T-helper 17 cell (primary cell): ENCODE data around the gene POLR3F. TPM values are rescaled to one million over a fixed set of nuclear protein-coding genes. Genes with fewer than 3 reads are reported as not detected.
"Not testable (repeated sequence)": the region's sequence is repeated elsewhere in the genome, so short reads cannot be mapped to it uniquely, and the experiment has no call there.

Experiments
- ATAC-seq: fragments of 150-1000 bp; cut with Tn5 transposase; 2 replicates; pipeline ENCODE4 v1.10.0; 2021; ENCODE audit warnings: mild to moderate bottlenecking, moderate library complexity
- DNase-seq, 3 donors: peaks; one replicate each; pipeline versions ENCODE4 v3.0.0 to v3.0.0-alpha.2; 2020 to 2021
- H3K9me3 ChIP-seq: one replicate; pipeline ENCODE4 v1.7.0; 2013; ENCODE audit warnings: low read length, mild to moderate bottlenecking; ENCODE audit not compliant: control insufficient read depth, poor library complexity, severe bottlenecking
- H3K27ac Mint-ChIP-seq: one replicate; pipeline ENCODE4 v1.8.0; 2022; ENCODE audit warnings: mild to moderate bottlenecking, moderate library complexity, mixed read lengths
- H3K27me3 Mint-ChIP-seq: one replicate; pipeline ENCODE4 v1.8.0; 2022; ENCODE audit warnings: mixed read lengths
- H3K36me3 Mint-ChIP-seq: one replicate; pipeline ENCODE4 v1.8.0; 2022; ENCODE audit warnings: low read depth, mixed read lengths
- H3K4me1 Mint-ChIP-seq: one replicate; pipeline ENCODE4 v1.8.0; 2022; ENCODE audit warnings: mild to moderate bottlenecking, mixed read lengths
- H3K4me3 Mint-ChIP-seq: one replicate; pipeline ENCODE4 v1.8.0; 2022; ENCODE audit warnings: mild to moderate bottlenecking, moderate library complexity, mixed read lengths
- total RNA-seq, 4 donors: library from RNA in 2 of 4; stranded (reverse) in 2 of 4; gene quantifications; one replicate each; pipeline ENCODE4 v1.2.3 and lab custom pipeline; 2022 to 2026

Gene POLR3F
- total RNA-seq, 2 donors from 2014 or later, result 7.8 to 9.8 TPM

DNA sequence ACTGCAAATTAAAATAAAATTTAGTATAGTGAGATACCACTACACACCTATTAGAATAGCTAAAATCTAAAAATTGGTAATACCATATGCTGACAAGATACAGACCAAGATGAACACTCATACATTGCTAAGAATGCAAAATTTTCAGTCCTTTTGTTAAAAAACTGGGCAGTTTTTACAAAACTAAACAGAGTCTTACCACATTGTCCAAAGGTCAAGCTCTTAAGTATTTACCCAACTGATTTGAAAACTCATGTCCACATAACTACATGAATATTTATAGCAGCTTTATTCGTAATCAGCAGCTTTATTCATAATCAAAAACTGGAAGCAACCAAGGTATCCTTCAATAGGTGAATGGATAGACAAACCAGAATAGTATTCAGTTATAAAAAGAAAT lies 10.0 kb downstream of the POLR3F start:
- Mint-ChIP-seq H3K27me3 (no peaks in the 10 kb centered on the region), H3K4me1 (peaks cover 3% of the 10 kb centered on the region), H3K4me3 (no peak overlapping the region), H3K36me3 (peaks cover 3% of the 10 kb centered on the region), H3K27ac (no peak overlapping the region)
- ATAC-seq (no peak), DNase-seq (no peak)
- no peaks in the 10 kb centered on the region for H3K9me3 ChIP-seq

DNA sequence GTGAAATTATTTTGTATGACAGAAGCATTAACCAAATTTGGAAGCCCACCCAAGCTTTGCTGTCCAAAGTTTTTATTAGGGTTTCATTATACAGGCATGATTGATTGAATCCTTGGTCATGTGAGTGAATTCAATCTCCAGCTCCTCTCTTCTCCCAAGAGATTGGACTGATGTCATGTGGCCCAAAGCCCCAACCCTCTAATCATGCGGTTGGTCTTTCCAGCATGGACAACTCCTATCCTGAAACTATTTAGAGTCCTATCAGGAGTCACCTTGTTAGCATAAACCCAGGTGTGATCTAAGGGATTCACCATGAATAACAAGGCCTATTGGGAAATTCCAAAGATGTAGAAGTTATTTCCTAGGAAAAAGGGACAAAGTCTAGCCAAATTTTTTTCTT lies 10.6 kb downstream of the POLR3F start:
- Mint-ChIP-seq H3K4me1 (peaks cover 3% of the 10 kb centered on the region), H3K36me3 (peaks cover 3% of the 10 kb centered on the region), H3K27me3 (no peaks in the 10 kb centered on the region), H3K27ac (no peak overlapping the region), H3K4me3 (no peak overlapping the region)
- no peaks in the 10 kb centered on the region for H3K9me3 ChIP-seq
- ATAC-seq (no peak), DNase-seq (no peak)

DNA sequence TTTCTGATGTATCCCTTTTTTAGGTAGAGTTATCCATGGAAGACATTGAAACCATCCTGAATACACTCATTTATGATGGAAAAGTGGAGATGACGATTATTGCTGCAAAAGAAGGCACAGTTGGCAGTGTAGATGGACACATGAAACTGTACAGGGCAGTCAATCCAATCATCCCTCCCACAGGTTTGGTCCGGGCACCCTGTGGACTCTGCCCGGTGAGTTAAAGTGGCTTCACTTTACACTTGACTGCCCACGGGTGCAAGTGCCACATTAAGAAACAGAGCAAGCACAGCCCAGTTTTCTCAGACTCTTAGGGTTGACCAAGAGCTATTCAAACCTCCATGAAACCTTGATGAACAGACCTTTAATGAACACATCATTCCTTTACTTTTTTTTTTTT lies 14.4 kb downstream of the POLR3F start:
- H3K36me3 Mint-ChIP-seq, result peaks cover 3% of the 10 kb centered on the region
- H3K4me1 Mint-ChIP-seq, result no peaks in the 10 kb centered on the region
- H3K9me3 ChIP-seq, result no peaks in the 10 kb centered on the region
- H3K27ac Mint-ChIP-seq, result peak overlapping the region; percentile 37
- DNase-seq (no peak), ATAC-seq (no peak)
- no peaks in the 10 kb centered on the region for H3K27me3 Mint-ChIP-seq
- H3K4me3 Mint-ChIP-seq, result no peak overlapping the region

DNA sequence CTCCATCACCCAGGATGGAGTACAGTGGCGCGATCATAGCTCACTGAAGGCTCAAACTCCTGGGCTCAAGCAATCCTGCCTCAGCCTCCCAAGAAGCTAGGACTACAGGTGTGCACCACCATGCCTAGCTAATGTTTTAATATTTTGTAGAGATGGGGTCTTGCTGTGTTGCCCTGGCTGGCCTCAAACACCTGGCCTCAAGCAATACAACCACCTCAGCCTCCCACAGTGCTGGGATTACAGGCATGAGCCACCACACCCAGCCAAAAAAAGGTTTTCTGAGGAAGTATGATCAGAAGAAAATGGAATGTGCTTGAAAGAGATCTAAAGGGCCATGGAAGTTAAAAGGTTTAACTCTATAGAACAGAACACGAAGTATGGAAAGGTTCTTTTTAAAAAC lies 21.1 kb downstream of the POLR3F start:
- DNase-seq (no peak), ATAC-seq (no peak)
- H3K27ac Mint-ChIP-seq, result no peak overlapping the region
- peaks cover 2% of the 10 kb centered on the region for H3K4me1 Mint-ChIP-seq
- H3K9me3 ChIP-seq, result no peaks in the 10 kb centered on the region
- H3K36me3 Mint-ChIP-seq, result peaks cover 5% of the 10 kb centered on the region
- no peaks in the 10 kb centered on the region for H3K27me3 Mint-ChIP-seq
- H3K4me3 Mint-ChIP-seq, result no peak overlapping the region

DNA sequence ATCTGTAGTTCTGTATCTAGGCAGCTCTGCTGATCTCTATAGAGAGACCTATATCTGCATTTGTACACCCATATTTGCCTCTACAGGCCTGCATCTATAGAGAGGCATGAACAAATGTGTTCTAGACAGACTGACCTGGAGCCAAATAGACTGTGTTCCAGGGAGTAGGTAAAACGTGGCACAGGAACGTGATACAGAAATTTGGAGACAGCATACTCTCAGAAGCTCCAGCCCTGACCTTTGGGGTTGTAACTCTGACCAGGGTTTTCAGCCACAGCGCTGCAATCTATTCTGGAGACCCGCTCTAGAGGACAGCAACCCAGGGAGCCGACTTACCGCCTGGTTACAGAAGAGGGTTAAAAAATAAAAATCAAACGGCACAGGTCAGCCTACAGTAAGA lies 28.9 kb downstream of the POLR3F start:
- DNase-seq (no peak), ATAC-seq (no peak)
- Mint-ChIP-seq H3K4me3 (peak overlapping the region; percentile 97), H3K36me3 (peaks cover 5% of the 10 kb centered on the region), H3K4me1 (peaks cover 15% of the 10 kb centered on the region), H3K27ac (peak overlapping the region; percentile 93), H3K27me3 (no peaks in the 10 kb centered on the region)
- H3K9me3 ChIP-seq, result no peaks in the 10 kb centered on the region

DNA sequence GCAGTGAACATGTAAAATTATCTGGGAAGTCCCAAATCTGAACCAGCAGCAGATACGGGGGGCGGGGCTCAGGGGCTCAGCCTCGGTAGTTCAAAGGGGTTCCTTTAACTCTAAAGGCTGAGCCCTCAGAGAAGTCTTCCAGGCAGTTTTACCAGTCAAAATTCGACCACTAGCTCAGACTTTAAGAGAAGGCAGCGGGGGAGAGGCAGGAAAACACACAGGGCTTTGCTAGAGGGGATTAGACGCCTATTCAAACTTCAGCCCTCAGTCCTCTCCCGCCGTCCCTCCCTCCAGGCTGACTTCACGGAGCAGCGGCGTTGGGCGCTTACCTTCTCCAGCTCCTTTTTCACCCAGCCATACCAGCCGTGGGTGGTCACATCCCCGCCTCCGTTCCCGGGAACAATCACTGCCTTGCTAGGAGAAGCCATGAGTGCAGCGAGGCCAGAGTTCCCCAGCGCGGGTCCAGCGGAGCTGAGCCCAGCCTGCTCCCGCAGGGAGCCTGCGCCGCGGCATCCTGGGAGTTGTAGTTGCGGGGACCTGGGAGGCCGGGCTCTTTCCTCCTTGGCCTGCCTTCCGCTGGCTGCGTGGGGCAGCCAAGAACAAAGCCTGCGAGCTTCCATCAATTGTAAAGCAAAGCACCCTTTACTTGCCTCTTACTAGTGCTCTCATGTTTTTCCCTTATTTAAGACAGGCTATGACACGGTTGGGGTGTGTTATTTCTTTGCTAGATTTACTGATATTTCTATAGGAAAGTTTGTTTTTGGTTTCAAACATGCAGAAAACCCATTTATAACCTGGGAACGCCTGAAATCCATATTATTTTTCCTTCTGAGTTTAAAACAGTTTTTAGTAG lies 29.8 kb downstream of the POLR3F start, which contains the start of gene RBBP9:
TSS of gene RBBP9 (minus strand) at position 486 of the 853 bp plus-strand sequence. CDS start at position 428, 58 bp downstream.
- peak within 1 kb of the TSS; percentile 97 for H3K4me3 Mint-ChIP-seq
- DNase-seq (peak; percentile 50 to 59 (median 56)), ATAC-seq (peak; percentile 99)
- H3K9me3 ChIP-seq, result no peaks in the 10 kb centered on the region
- peaks cover 4% of the 10 kb centered on the region for H3K27me3 Mint-ChIP-seq
- H3K27ac Mint-ChIP-seq, result peak within 1 kb of the TSS; percentile 93
- peaks cover 5% of the 10 kb centered on the region for H3K36me3 Mint-ChIP-seq
- peaks cover 16% of the 10 kb centered on the region for H3K4me1 Mint-ChIP-seq

DNA sequence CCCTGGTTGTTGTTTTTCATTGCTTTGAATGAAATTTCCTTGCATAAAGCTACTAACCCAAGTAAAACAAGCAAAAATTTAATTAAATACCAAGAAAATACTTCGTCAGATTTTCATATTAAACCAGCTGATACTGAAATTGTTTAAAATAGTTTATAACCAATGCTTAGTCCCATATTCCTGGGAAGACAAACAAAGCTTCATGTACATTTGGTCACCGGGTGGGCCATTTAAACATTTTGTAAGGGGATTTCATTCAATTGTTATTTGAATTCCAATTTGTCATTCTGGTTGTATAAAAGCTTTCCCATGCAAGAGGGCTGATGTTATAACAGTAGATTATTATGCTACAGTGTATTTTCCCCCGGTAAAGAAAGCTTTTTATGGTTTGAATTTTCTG lies 30.4 kb downstream of the POLR3F start:
- peaks cover 6% of the 10 kb centered on the region for H3K27me3 Mint-ChIP-seq
- DNase-seq (no peak), ATAC-seq (no peak)

DNA sequence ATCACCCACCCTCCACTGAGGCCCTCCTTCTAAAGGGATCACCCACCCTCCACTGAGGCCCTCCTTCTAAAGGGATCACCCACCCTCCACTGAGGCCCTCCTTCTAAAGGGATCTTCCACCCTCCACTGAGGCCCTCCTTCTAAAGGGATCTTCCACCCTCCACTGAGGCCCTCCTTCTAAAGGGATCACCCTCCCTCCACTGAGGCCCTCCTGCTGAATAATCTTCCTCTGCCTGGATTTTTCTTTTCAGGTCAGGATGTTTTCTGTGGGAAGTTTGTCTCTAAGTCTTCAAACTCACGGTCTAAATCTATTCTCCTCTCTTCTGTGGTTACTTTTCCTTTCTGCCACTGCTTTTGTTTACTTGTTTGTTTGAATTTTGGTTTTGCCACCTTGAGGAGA lies 34.5 kb downstream of the POLR3F start:
- not testable (repeated sequence) for H3K27ac Mint-ChIP-seq, H3K4me1 Mint-ChIP-seq, H3K27me3 Mint-ChIP-seq, H3K4me3 Mint-ChIP-seq, H3K9me3 ChIP-seq, DNase-seq, ATAC-seq, H3K36me3 Mint-ChIP-seq

More for the DNA sequence above, 30.4 kb downstream of the POLR3F start:
- H3K36me3 Mint-ChIP-seq, result peaks cover 5% of the 10 kb centered on the region
- peaks cover 17% of the 10 kb centered on the region for H3K4me1 Mint-ChIP-seq
- H3K4me3 Mint-ChIP-seq, result peak overlapping the region; percentile 97
- H3K9me3 ChIP-seq, result no peaks in the 10 kb centered on the region
- peak overlapping the region; percentile 93 for H3K27ac Mint-ChIP-seq

DNA sequence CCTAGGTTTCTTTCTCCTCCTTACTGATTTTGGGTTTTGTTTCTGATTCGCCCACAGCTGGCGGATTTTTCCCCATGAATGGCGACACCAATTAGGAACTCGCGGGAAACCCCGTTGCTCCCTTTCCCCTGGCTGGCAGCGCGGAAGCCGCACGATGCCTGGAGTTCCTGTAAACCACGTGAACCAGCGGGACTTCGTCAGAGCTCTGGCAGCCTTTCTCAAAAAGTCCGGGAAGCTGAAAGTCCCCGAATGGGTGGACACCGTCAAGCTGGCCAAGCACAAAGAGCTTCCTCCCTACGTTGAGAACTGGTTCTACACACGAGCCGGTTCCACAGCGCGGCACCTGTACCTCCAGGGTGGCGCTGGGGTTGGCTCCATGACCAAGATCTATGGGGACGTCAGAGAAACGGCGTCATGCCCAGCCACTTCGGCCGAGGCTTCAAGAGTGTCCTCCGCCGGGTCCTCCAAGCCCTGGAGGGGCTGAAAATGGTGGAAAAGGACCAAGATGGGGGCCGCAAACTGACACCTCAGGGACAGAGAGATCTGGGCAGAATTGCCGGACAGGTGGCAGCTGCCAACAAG lies 37.4 kb downstream of the POLR3F start:
- no peak for ATAC-seq
- H3K27ac Mint-ChIP-seq, result peak overlapping the region; percentile 57
- peaks cover 24% of the 10 kb centered on the region for H3K4me1 Mint-ChIP-seq
- H3K4me3 Mint-ChIP-seq, result no peak overlapping the region
- H3K36me3 Mint-ChIP-seq, result peaks cover 2% of the 10 kb centered on the region
- H3K27me3 Mint-ChIP-seq, result peaks cover 6% of the 10 kb centered on the region
- DNase-seq, result no peak
- no peaks in the 10 kb centered on the region for H3K9me3 ChIP-seq

DNA sequence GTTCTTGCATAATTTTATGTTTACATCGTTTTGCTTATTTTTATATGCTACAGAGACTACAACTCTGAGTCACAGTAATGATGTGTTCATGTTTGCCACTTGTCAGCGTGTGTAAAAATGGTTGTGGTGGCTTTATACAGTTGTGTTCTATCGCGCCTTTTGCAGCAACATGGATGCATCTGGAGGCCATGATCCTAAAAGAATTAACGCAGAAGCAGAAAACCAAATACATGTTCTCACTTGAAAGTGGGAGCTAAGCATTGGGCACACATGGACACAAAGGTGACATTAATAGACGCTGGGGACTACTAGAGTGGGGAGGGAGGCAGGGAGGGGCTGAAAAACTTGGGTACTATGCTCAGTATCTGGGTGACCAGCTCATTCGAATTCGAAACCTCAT lies 39.6 kb downstream of the POLR3F start:
- Mint-ChIP-seq H3K36me3 (peaks cover 7% of the 10 kb centered on the region), H3K4me3 (peak overlapping the region; percentile 100), H3K27ac (peak overlapping the region; percentile 100), H3K4me1 (peaks cover 31% of the 10 kb centered on the region), H3K27me3 (peaks cover 5% of the 10 kb centered on the region)
- ATAC-seq (no peak), DNase-seq (no peak)
- no peaks in the 10 kb centered on the region for H3K9me3 ChIP-seq

DNA sequence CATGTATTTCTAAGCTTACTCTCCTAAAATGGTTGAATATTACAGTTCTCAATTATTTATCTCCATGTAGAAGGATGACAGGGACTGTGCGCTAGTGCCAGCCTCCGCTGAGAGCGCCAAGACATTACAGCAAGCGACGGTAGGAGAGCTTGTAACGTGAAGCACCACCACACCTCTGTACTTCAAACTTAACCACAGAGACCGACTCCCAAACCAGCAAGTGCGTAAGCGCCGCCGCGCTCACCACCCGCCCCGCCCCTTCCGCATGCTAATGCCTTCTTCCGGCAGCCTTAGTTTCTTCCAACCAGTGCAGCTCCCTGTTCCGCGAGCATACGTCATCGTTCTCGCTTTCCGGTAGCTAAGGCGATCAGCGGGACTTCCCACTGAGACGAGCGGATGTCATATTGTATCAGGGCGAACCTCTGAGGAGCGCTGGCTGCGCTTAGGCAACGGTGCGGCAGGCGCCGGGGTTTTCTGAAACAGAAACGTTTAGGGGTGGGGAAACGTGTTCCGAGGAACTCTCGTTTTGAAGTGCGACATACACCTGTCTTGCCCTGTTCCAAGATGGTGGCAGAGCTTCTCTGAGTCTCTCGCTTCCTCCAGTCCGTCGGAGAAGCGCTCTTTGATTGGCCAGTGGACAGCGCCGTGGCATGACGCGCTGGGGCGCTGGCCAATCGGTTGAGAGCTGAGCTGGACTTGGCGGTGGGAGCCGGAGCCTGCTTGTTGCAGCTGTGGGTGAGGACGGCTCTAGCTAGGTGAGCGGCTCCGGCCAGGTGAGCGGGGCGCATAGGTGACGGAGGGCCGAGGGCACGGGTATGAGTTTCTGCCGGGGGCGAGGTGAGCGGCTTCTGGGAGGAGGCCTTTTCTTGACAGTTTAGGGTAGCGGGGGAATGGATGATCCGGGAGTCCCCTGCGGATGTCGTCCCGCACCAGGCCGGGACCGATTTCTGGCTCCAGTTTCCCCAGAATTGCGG lies 40.3 kb downstream of the POLR3F start, which contains the start of gene SEC23B:
TSS of gene SEC23B (plus strand) at position 723 of the 974 bp plus-strand sequence. CDS start 2,896 bp downstream, outside the sequence.
- Mint-ChIP-seq H3K27me3 (no peaks in the 10 kb centered on the region), H3K4me1 (peaks cover 28% of the 10 kb centered on the region), H3K36me3 (peaks cover 7% of the 10 kb centered on the region), H3K27ac (peak within 1 kb of the TSS; percentile 100), H3K4me3 (peak within 1 kb of the TSS; percentile 100)
- ATAC-seq, result peak; percentile 85
- no peaks in the 10 kb centered on the region for H3K9me3 ChIP-seq
- peak; percentile 91 to 96 (median 96) for DNase-seq

DNA sequence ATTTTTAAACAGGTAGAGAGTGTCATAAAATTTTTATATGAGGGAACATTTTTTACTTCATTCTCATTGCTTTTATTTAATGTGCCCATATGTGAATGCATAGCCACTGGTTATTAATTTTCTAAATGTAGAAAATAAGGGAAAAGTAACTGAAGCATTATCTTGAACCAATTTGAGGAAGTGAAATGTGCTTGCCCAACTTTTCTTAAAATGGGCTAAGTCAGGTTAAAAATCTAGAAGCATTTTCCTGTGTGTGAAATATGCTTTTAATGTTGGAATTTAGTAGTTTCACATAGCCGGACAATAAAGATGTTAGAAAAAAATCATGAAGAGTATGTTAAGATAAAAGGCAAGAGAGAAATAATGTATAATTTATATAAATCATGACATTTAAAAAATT lies 44.4 kb downstream of the POLR3F start:
- Mint-ChIP-seq H3K4me1 (peaks cover 34% of the 10 kb centered on the region), H3K4me3 (no peak overlapping the region), H3K36me3 (peaks cover 7% of the 10 kb centered on the region), H3K27ac (peak overlapping the region; percentile 100), H3K27me3 (no peaks in the 10 kb centered on the region)
- DNase-seq, result no peak
- ATAC-seq, result no peak
- no peaks in the 10 kb centered on the region for H3K9me3 ChIP-seq

DNA sequence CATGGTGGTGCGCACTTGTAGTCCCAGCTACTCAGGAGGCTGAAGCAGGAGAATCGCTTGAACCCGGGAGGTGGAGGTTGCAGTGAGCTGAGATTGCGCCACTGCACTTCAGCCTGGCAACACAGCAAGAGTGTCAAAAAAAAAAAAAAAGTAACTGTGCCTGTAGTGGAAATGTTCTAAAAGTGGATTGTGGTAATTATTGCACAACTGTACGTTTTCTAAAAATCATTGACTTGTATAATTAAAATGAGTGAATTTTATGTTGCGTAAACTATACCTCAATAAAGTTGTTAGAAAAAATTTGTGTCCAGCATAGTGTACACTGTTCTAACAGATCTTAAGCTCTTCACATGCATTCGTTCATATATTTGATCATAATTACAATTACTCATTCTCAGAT lies 46.0 kb downstream of the POLR3F start:
- Mint-ChIP-seq H3K4me1 (peaks cover 23% of the 10 kb centered on the region), H3K27me3 (no peaks in the 10 kb centered on the region), H3K4me3 (no peak overlapping the region), H3K36me3 (peaks cover 5% of the 10 kb centered on the region), H3K27ac (peak overlapping the region; percentile 72)
- H3K9me3 ChIP-seq, result no peaks in the 10 kb centered on the region
- ATAC-seq, result no peak
- DNase-seq, result no peak
